ENCODE measurements around the gene TEX26.

GRCh38 chr13:31010296-31010695, 77.8 kb downstream of the TEX26 start:
- TF ChIP-seq CTCF (IDR thresholded peaks at IDR 0.05; ENCODE audit: insufficient read depth, low read length, poor library complexity, severe bottlenecking) (no peak), EZH2phosphoT487 (conservative IDR thresholded peaks at IDR 0.05; ENCODE audit: low read length) (no peak)
